ENCODE results near the gene MTA1. TPM values are rescaled to one million over a fixed set of nuclear protein-coding genes. Genes with fewer than 3 reads are reported as not detected.

The MTA1 gene
- total RNA-seq, 2 experiments from 2014 or later = 107 to 113 TPM

- Histone ChIP-seq H3K36me3 (ENCODE audit: insufficient read depth, low read length) (peaks cover 44% of the 10 kb centered on the region), H3K4me3 (ENCODE audit: low read length) (no peak overlapping the region), H3K4me1 (ENCODE audit: insufficient read depth, low read length) (no peaks in the 10 kb centered on the region), H3K9me3 (ENCODE audit: control insufficient read depth in 1 of 2, insufficient read depth in 1 of 2, low read length in 2 of 2) (no peaks in the 10 kb centered on the region), H3K27me3 (ENCODE audit: control insufficient read depth in 1 of 2, insufficient read depth in 2 of 2, low read length in 2 of 2) (no peaks in the 10 kb centered on the region), H3K27ac (ENCODE audit: low read depth in 1 of 2, low read length in 2 of 2) (no peak overlapping the region)
- Mint-ChIP-seq H3K4me1 (ENCODE audit: low read depth) (no peaks in the 10 kb centered on the region), H3K27me3 (no peaks in the 10 kb centered on the region), H3K9me3 (no peaks in the 10 kb centered on the region), H3K4me3 (no peak overlapping the region), H3K36me3 (ENCODE audit: low read depth) (peaks cover 25% of the 10 kb centered on the region), H3K27ac (no peak overlapping the region)
- DNase-seq = no peak
- ChIA-PET CTCF (no interaction called here), POLR2A (no interaction called here)
- TF ChIP-seq, protein P1, sequence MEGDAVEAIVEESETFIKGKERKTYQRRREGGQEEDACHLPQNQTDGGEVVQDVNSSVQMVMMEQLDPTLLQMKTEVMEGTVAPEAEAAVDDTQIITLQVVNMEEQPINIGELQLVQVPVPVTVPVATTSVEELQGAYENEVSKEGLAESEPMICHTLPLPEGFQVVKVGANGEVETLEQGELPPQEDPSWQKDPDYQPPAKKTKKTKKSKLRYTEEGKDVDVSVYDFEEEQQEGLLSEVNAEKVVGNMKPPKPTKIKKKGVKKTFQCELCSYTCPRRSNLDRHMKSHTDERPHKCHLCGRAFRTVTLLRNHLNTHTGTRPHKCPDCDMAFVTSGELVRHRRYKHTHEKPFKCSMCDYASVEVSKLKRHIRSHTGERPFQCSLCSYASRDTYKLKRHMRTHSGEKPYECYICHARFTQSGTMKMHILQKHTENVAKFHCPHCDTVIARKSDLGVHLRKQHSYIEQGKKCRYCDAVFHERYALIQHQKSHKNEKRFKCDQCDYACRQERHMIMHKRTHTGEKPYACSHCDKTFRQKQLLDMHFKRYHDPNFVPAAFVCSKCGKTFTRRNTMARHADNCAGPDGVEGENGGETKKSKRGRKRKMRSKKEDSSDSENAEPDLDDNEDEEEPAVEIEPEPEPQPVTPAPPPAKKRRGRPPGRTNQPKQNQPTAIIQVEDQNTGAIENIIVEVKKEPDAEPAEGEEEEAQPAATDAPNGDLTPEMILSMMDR (IDR thresholded peaks at IDR 0.05) = no peak
- ATAC-seq (ENCODE audit: poor library complexity) = no peak
- intact Hi-C loops (cut with DNase I, micrococcal nuclease) = no loop called here
Measured at GRCh38 chr14:105455766-105456660, 36.4 kb downstream of the MTA1 start.

DNA sequence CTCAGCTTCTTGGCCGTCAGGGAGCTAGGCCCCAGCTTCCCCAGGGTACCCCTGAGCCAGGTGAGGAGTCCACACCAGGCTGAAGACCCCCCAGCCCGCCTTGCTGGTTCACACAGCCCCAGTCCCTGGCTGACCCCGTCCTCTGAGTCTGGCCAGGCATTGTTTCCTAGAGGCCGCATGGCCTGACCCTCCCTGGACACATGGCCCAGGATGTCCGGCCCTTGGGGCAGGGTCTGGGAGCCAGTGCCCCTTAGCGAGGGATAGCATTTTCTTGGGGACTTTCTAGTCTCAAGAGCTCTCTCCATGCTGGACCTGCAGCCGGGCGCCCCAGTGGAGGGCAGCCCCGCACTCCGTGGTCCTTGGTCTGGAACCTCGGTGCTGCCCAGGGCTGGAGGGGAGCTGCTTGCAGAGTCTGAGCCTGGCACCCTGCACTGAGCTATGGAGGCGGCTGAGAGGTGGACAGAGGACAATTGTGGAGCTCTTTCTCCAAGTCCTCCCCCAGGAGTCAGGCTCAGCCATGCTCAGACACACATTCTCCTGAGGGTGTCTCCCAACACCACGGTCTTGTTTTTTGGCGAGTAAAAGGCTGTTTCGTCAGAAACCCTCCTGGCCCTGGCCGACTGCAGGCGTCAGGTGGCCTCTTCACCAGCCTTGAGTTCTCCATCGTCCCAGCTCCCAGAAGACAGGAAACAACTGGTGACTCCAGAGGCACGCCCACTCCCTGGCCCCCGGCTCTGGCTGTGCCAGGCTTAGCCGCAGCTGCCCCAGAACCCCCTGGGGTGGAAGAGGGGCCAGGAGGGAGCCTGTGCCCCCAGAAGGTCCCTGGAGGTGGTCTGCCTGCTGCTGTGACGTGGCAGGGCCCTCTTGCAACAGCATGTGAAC, 37.4 kb downstream of the MTA1 start:
- ATAC-seq (ENCODE audit: poor library complexity) (no peak), DNase-seq (no peak)
- TF ChIP-seq, protein P1 (IDR thresholded peaks at IDR 0.05) = no peak
- H3K36me3 ChIP-seq (ENCODE audit: insufficient read depth, low read length) = peaks cover 48% of the 10 kb centered on the region
- H3K9me3 Mint-ChIP-seq = no peaks in the 10 kb centered on the region
- H3K9me3 ChIP-seq (ENCODE audit: control insufficient read depth in 1 of 2, insufficient read depth in 1 of 2, low read length in 2 of 2) = no peaks in the 10 kb centered on the region
- H3K4me1 Mint-ChIP-seq (ENCODE audit: low read depth) = no peaks in the 10 kb centered on the region
- CTCF ChIA-PET = interaction anchor here (1.5 kb wide), 1 partner anchor 71 kb away, joined by 3 read pairs; no protein-coding TSS in a partner anchor
- H3K4me3 ChIP-seq (ENCODE audit: low read length) = no peak overlapping the region
- POLR2A ChIA-PET = no interaction called here
- no peaks in the 10 kb centered on the region for H3K27me3 ChIP-seq (ENCODE audit: control insufficient read depth in 1 of 2, insufficient read depth in 2 of 2, low read length in 2 of 2)
- H3K27ac ChIP-seq (ENCODE audit: low read depth in 1 of 2, low read length in 2 of 2) = no peak overlapping the region
- no peaks in the 10 kb centered on the region for H3K4me1 ChIP-seq (ENCODE audit: insufficient read depth, low read length)
- H3K36me3 Mint-ChIP-seq (ENCODE audit: low read depth) = peaks cover 33% of the 10 kb centered on the region
- H3K4me3 Mint-ChIP-seq = no peak overlapping the region
- intact Hi-C loops (cut with DNase I, micrococcal nuclease) = no loop called here
- no peak overlapping the region for H3K27ac Mint-ChIP-seq
- H3K27me3 Mint-ChIP-seq = no peaks in the 10 kb centered on the region

DNA sequence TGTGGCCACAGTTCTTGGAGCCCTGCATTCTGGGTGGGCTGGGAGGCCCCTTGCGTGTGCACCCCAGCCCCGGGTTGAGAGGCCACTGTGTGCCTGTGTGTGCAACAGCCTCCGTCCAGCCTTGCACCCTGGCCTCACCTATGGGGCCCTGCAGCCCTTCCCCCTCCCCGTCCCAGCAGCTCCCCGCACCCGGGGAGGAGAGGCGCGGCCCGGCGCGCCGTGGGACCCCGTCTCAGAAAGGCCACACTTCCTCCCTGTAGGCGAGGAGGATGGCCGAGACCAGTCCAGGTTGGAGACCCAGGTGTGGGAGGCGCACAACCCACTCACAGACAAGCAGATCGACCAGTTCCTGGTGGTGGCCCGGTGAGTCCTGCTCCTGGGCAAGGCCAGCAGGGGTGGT, 38.4 kb downstream of the MTA1 start:
- H3K4me3 ChIP-seq (ENCODE audit: low read length) = no peak overlapping the region
- no peaks in the 10 kb centered on the region for H3K27me3 Mint-ChIP-seq
- no peaks in the 10 kb centered on the region for H3K9me3 Mint-ChIP-seq
- CTCF ChIA-PET = interaction anchor here (1.5 kb wide), 1 partner anchor 70 kb away, joined by 3 read pairs; no protein-coding TSS in a partner anchor
- no peak for DNase-seq
- no peaks in the 10 kb centered on the region for H3K4me1 Mint-ChIP-seq (ENCODE audit: low read depth)
- intact Hi-C loops (cut with DNase I, micrococcal nuclease) = no loop called here
- peaks cover 24% of the 10 kb centered on the region for H3K36me3 Mint-ChIP-seq (ENCODE audit: low read depth)
- H3K27me3 ChIP-seq (ENCODE audit: control insufficient read depth in 1 of 2, insufficient read depth in 2 of 2, low read length in 2 of 2) = no peaks in the 10 kb centered on the region
- H3K27ac ChIP-seq (ENCODE audit: low read depth in 1 of 2, low read length in 2 of 2) = no peak overlapping the region
- no peak overlapping the region for H3K27ac Mint-ChIP-seq
- no peak overlapping the region for H3K4me3 Mint-ChIP-seq
- no peaks in the 10 kb centered on the region for H3K4me1 ChIP-seq (ENCODE audit: insufficient read depth, low read length)
- ATAC-seq (ENCODE audit: poor library complexity) = no peak
- TF ChIP-seq, protein P1 (IDR thresholded peaks at IDR 0.05) = no peak
- POLR2A ChIA-PET = no interaction called here
- no peaks in the 10 kb centered on the region for H3K9me3 ChIP-seq (ENCODE audit: control insufficient read depth in 1 of 2, insufficient read depth in 1 of 2, low read length in 2 of 2)
- peaks cover 44% of the 10 kb centered on the region for H3K36me3 ChIP-seq (ENCODE audit: insufficient read depth, low read length)
